Measurements from ENCODE around the gene C20orf96. TPM values are rescaled to one million over a fixed set of nuclear protein-coding genes. Genes with fewer than 3 reads are reported as not detected.

C20orf96 gene
- total and polyA plus RNA-seq, 2 experiments from 2014 or later: 9.3 to 41.9 TPM

DNA sequence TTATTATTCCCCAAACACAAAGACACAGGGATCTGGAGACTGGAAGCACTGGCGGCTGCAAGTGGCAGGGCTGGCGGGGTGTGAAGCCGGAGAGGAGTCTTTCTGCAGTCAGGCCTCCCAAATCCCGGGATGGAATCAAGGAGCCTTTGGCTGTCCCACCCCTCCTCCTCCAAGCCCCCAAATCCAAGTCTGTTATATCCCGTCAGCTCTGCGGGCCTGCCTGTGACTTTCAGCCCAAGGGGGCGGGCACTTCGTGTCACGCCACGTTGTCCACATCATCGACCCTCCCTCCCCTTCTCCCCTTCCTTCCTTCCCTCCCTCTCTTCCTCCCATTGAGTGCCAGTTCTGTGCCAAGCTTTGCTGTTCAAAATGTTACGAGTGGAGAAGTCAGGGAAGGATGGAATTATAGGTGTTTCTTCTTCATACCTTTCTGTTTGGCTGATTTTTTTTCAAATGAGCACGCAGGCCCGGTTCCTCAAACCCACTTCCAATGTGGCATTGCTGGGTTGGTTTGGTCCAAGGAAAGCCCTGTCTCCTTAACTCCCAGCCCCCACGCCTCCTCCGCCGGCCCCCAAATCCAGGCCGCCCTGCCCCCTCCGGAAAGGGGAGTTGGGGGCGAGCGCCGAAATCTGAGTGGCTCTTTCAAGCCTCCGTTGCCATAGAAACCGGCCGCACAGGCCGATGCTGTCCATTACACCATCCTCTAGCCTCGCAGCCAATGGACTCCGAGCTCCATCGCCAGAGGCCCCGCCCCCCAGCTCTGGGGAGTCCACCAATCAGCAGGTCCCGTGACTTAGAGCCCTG is 19.5 kb upstream of the C20orf96 start:
- H3K36me3 ChIP-seq: no peaks in the 10 kb centered on the region
- no peaks in the 10 kb centered on the region for H3K27me3 ChIP-seq
- H3K4me1 ChIP-seq (ENCODE audit: low read depth): peaks cover 14% of the 10 kb centered on the region
- DNase-seq (ENCODE audit: low read depth in 1 of 2, low spot score in 1 of 2): peak; percentile 100
- no peak for TF ChIP-seq CTCF (IDR thresholded peaks at IDR 0.05; ENCODE audit: low read depth, low read length)
- peak overlapping the region; percentile 97 for H3K27ac ChIP-seq
- no peaks in the 10 kb centered on the region for H3K9me3 ChIP-seq (ENCODE audit: low read depth)
- peak overlapping the region; percentile 35 for H3K4me3 ChIP-seq

DNA sequence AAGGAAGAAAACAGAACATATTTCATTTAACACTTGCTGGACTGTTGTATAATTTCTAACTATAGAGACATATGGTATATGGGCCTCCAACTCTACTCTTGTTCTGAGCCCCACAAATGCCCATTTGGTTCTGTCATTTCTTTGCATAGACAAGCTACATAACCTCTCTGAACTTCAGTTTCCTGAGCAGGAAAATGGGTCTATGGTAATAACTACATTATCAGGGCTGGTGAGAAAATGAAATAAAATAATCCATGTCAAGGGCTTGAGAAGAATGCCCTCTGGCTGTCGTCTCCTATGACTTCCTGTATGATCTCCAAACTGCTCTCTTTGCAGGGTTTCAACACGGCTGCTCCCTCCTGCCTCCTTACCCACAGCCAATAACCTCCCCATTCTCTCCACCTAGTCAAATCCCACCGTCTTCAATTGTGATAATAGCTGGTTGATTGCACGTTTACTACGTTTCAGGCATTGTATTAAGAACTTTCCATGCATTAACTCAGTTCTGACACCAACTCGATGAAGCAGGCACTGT is 18.8 kb upstream of the C20orf96 start:
- Histone ChIP-seq H3K27me3 (no peaks in the 10 kb centered on the region), H3K4me1 (ENCODE audit: low read depth) (peaks cover 14% of the 10 kb centered on the region), H3K9me3 (ENCODE audit: low read depth) (no peaks in the 10 kb centered on the region), H3K4me3 (peak overlapping the region; percentile 35), H3K27ac (peak overlapping the region; percentile 97), H3K36me3 (no peaks in the 10 kb centered on the region)
- peak; percentile 27 to 53 for DNase-seq (ENCODE audit: low read depth in 1 of 2, low spot score in 1 of 2)
- TF ChIP-seq CTCF (IDR thresholded peaks at IDR 0.05; ENCODE audit: low read depth, low read length): no peak

- DNase-seq (ENCODE audit: low read depth in 1 of 2, low spot score in 1 of 2): no peak
- Histone ChIP-seq H3K4me1 (ENCODE audit: low read depth) (peaks cover 14% of the 10 kb centered on the region), H3K27ac (peak overlapping the region; percentile 97), H3K9me3 (ENCODE audit: low read depth) (no peaks in the 10 kb centered on the region), H3K36me3 (no peaks in the 10 kb centered on the region), H3K27me3 (no peaks in the 10 kb centered on the region), H3K4me3 (no peak overlapping the region)
- no peak for TF ChIP-seq CTCF (IDR thresholded peaks at IDR 0.05; ENCODE audit: low read depth, low read length)
Observed at GRCh38 chr20:308427-309038, 18.0 kb upstream of the C20orf96 start.

- no peak for DNase-seq (ENCODE audit: low read depth in 1 of 2, low spot score in 1 of 2)
- H3K36me3 ChIP-seq: no peaks in the 10 kb centered on the region
- no peak overlapping the region for H3K27ac ChIP-seq
- no peak overlapping the region for H3K4me3 ChIP-seq
- peaks cover 29% of the 10 kb centered on the region for H3K4me1 ChIP-seq (ENCODE audit: low read depth)
- no peaks in the 10 kb centered on the region for H3K27me3 ChIP-seq
- H3K9me3 ChIP-seq (ENCODE audit: low read depth): no peaks in the 10 kb centered on the region
- no peak for TF ChIP-seq CTCF (IDR thresholded peaks at IDR 0.05; ENCODE audit: low read depth, low read length)
Observed at GRCh38 chr20:305745-306144, 15.2 kb upstream of the C20orf96 start.

GRCh38 chr20:301886-302848 is 11.6 kb upstream of the C20orf96 start:
- DNase-seq (ENCODE audit: low read depth in 1 of 2, low spot score in 1 of 2): no peak
- no peak overlapping the region for H3K4me3 ChIP-seq
- H3K9me3 ChIP-seq (ENCODE audit: low read depth): no peaks in the 10 kb centered on the region
- TF ChIP-seq CTCF (IDR thresholded peaks at IDR 0.05; ENCODE audit: low read depth, low read length): no peak
- peaks cover 34% of the 10 kb centered on the region for H3K4me1 ChIP-seq (ENCODE audit: low read depth)
- H3K27ac ChIP-seq: peak overlapping the region; percentile 85
- no peaks in the 10 kb centered on the region for H3K27me3 ChIP-seq
- no peaks in the 10 kb centered on the region for H3K36me3 ChIP-seq
